NCI-H128 (cell line): ENCODE data around the gene C11orf54.

Source experiments
- DNase-seq: peaks from one replicate; lab custom pipeline; 2025; ENCODE audit not compliant: unreplicated experiment; lab: John Stamatoyannopoulos, UW

C11orf54 gene

GRCh38 chr11:93741094-93741881, at the start of gene C11orf54, which contains the start of gene TAF1D:
TSS of gene C11orf54 (plus strand) at chr11:93741672. CDS start at chr11:93747394, 5,722 bp downstream.
TSS of gene TAF1D (minus strand) at chr11:93741495. CDS start at chr11:93739304, 2,191 bp downstream.
- DNase-seq, result peak; percentile 98

GRCh38 chr11:93694109-93694508, 47.4 kb upstream of the C11orf54 start:
- no peak for DNase-seq

- no peak for DNase-seq
Observed at GRCh38 chr11:93694557-93694956, 46.9 kb upstream of the C11orf54 start.

- no peak for DNase-seq
Observed at GRCh38 chr11:93697611-93698010, 43.9 kb upstream of the C11orf54 start.

- DNase-seq, result no peak
Observed at GRCh38 chr11:93700830-93701229, 40.6 kb upstream of the C11orf54 start.

- DNase-seq, result no peak
Observed at GRCh38 chr11:93704237-93704636, 37.2 kb upstream of the C11orf54 start.

DNA sequence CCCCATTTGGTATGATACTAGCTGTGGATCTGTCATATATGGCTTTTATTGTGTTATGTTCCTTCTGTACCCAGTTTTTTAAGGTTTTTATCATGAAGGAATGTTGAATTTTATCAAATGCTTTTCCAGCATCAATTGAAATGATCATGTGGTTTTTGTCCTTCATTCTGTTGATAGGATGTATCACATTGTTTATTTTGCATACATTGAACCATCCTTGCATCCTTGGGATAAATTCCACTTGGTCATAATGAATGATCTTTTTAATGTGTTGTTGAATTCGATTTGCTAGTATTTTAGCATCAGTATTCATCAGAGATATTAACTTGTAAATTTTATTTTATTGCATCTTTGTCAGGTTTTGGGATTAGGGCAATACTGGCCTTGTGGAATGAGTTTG, 31.2 kb upstream of the C11orf54 start:
- DNase-seq, result no peak

- DNase-seq, result no peak
Observed at GRCh38 chr11:93712678-93713077, 28.8 kb upstream of the C11orf54 start.

DNA sequence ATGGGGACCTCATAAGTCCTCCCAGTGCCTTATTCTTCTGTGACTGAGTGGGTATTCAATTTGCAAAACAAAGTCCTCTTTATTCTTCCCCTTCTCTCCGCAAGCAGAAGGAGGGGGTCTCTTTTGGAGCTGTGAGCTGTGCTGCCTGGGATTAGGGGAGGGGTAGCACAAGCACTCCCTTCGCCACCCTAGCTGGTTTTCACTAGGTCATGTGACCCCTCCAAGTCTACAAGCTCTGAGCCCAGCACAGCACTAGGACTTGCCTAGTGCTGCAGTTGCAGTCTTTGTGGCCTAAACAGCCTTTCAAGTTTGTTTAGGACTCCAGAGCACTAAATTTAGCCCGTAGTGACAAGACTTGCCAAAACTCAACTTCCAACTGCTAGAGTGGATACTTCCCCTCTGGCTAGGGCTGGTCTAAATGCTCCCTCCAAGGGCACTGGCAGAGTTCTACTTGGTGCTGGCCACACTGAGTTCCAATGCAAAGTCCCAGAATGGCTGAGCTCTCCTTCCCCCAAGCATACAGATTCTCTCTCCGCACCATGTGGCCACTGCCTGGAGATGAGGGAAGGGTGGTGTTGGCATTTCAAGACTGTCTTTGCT, 25.6 kb upstream of the C11orf54 start:
- DNase-seq, result no peak

DNA sequence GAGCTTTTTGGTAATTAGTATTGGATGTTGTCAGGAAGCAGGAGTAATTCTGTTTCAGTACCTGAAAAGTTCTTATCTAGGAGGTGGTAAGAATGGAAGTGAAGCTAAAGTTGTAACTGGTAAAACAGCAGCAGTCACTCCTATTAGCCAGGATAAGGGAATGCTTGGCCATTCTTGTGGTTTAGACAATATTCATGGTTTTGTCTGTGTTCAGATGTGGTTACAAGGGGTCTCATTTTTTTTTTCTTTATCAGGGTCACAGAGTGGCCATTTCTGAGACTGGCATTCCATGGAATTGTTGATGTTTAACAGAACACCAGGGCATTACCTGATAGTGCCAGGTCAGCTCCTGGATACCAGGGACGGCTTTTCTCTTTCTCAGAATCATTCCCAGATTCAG, 24.0 kb upstream of the C11orf54 start:
- DNase-seq, result no peak

- DNase-seq, result no peak
Observed at GRCh38 chr11:93718057-93718563, 23.4 kb upstream of the C11orf54 start.

- DNase-seq, result no peak
Observed at GRCh38 chr11:93719310-93719709, 22.2 kb upstream of the C11orf54 start.

DNA sequence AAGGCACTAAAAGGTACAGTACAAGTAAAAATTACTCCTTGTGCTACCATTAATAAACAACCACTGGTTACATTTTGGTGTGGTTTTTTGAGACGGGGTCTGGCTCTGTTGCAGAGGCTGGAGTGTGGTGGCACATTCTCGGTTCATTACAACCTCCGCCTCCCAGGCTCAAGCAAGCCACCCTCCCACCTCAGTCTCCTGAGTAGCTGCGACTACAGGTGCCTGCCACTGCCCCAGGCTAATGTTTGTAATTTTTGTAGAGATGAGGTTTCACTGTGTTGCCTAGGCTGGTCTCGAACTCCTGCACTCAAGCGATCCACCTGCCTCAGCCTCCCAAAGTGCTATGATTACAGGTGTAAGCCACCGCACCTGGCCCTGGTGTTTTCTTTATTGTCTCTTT, 20.9 kb upstream of the C11orf54 start:
- no peak for DNase-seq

GRCh38 chr11:93724089-93724488, 17.4 kb upstream of the C11orf54 start:
- DNase-seq, result no peak

DNA sequence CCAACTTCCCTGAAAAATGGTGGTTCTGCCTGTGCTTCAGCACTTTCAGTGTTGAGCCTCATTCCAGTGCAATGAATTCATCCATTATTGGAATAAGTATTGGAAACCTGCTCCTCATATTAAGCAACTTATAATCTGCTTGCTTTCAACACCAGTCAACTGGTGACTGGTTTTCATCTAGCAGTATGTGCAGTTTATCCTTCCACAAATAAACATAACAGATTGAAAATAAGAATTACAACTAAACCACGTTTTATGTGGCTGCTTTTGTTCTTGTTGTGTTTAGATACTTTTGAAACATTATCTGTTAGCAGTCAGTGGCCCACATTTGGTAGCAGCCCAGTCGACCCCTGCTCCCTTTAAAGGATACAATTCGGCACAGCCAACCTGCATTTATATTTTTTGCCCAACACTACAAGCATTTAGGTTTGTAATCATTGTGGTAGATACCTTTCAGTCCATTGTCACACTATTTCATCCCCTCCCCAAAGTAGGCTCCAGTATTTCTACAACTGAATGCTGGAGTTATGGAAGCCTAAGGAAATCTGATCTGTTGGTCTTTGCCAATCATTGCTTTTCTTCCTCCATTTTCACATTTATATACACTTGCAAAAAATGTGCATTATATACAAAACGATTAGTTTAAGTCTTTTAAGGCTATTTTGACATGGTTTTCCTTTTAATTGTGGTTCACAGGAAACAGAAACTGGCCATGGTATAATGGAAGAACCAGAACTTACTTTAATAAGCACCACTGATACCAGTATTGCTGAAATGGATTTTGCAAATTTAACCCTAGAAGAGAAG, 13.3 kb upstream of the C11orf54 start:
- no peak for DNase-seq

- no peak for DNase-seq
Observed at GRCh38 chr11:93728792-93729128, 12.7 kb upstream of the C11orf54 start.

GRCh38 chr11:93729129-93729616, 12.3 kb upstream of the C11orf54 start:
- no peak for DNase-seq

GRCh38 chr11:93730108-93731107, 11.1 kb upstream of the C11orf54 start:
- DNase-seq, result no peak

DNA sequence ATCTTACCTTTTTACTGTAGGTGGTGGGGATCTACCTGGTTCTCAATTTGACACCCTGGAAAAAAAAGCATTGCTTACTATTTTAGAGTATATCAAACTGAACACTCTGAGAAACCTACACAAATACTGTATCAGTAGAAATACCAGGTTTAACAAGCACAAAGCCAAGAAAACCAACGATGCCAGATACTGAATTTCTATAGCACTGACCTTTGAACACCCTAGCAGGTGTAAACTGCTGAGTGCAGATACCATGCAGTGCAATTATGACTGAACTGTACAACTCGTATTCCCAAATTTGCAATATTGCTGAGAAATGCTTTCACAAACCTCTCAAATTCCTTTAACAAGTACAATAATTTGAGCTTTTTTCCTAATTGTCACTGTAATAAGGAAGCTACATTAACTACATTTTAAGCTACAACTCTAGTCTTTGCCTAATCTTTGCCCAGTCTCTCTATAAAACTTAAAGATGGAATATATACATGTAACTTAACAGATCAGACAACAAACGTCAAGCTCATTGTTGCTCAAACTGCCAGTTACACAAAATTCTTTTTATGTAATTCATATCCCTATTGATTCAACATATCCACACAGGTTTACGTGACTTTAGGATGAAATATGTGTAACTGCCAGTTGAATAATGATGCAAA, 9.1 kb upstream of the C11orf54 start:
- no peak for DNase-seq

GRCh38 chr11:93733474-93733873, 8.0 kb upstream of the C11orf54 start:
- no peak for DNase-seq
